GM19438 (cell line): ENCODE data around the gene DTD1.

ENCODE experiments used
- ATAC-seq: cut with Tn5 transposase; IDR thresholded peaks from one replicate; pipeline ENCODE4 v1.9.1; 2021; ENCODE audit warnings: low read depth; ENCODE audit not compliant: unreplicated experiment

Gene DTD1

DNA sequence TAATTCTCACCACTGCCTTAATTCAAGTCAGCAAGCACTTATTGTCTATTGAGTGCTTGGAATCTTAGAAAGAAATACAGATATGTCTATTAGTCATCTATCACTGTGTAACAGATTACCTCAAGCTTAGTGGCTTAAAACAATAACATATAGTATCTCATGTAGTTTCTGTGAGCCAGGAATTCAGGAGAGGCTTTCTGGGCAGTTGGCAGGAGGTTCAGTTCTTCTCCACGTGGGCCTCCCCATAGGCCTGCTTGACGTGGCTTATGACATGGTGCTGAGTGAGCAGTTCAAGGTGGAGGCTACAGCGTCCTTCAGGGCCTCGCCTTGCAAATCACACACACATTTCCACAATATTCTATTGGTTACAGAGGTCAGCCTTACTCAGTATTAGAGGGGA, 69.7 kb downstream of the DTD1 start:
- no peak for ATAC-seq

DNA sequence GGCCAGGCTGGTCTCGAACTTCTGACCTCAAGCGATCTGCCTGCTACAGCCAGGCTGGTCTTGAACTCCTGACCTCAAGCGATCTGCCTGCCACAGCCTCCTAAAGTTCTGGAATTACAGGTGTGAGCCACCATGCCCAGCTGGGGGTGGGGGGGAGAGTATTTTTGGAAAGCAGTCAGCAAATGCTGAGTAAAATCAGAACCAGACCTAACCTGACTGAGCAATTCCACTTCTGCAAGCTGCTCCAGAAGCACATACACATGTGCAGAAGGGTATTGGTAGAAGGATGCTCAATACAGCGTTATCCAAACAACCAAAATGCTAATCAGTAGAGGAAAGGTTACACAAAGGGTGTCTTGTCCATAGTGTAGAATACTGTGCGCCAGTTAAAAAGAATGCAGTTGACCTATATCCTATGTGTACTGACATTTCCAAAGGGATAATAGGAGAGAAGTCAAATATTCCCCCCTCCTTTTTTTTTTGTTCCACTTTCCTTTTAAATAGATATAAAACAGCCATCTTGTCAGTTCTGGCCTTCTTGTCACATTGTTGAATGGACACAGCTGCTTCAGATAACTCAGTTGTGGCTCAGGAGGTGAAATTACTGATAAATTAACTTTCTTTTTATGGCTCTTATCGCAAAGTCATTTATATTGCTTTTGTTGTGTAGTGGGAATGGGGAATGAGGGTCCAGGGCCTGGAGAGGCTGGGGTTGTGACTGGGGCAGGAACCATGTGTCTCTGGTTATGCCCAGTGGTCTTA, 74.6 kb downstream of the DTD1 start:
- no peak for ATAC-seq

DNA sequence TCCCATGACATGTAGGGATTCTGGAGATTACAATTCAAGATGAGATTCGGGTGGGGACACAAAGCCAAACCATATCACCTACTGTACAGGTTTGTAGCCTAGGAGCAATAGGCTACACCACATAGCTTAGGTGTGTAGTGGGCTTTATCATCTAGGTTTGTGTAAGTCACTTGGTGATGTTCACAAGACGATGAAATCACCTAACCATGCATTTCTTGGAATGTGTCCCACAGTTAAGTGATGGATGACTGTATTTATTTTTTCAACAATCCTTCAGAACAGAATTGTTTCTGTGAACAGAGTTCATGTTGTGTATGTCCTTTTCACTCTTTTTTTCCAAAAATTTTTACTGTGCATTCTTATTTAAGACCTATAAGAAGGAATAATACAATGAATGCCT, 76.1 kb downstream of the DTD1 start:
- no peak for ATAC-seq

DNA sequence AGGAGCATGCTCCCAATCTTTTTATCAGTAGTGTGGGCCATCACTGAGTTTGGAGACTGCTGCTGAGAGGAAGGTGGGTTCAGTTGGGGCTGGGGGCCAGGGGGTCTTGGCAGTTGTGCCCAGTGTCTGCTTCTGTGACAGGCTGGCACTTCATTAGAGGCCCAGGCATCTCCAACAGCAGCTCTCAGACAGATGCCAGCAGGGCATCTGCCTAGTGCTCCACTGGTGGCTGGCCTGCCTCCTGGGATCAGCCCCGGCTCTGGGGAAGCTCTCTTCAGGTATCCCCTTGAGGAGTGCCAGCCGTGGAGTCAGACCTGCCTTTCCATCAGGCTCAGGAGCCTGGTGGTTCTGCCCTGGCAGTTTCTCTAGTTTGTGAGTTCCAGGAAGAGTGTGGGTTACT, 77.3 kb downstream of the DTD1 start:
- no peak for ATAC-seq

DNA sequence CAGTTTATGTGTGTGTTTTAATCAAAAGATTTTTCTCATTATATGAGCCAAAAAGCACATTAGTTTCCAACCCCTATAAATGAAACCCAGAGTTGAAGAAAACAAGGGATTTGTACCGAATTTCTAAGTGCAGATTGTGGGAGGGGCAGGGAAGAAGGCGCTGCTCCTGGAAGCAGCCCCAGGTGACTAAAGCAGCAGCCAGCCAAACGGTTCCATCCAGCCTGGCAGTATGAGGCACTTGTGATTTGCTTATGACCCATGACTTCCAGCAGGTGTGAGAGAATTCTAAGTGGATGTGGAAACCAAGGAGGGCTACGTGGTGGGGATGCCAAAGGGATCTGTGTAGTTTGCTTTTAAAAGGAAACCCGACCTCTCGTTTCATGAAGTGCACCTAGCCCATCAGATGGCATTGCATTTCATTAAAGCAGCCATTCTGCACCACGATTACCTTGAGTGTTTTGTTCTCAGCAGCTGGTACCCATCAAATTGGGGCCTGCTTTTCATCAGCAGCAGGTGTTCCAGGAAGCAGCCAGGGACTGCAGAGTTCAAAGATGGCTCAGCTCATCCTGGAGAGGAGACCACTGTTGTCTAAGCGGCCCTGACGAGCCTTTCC, 79.1 kb downstream of the DTD1 start:
- no peak for ATAC-seq

DNA sequence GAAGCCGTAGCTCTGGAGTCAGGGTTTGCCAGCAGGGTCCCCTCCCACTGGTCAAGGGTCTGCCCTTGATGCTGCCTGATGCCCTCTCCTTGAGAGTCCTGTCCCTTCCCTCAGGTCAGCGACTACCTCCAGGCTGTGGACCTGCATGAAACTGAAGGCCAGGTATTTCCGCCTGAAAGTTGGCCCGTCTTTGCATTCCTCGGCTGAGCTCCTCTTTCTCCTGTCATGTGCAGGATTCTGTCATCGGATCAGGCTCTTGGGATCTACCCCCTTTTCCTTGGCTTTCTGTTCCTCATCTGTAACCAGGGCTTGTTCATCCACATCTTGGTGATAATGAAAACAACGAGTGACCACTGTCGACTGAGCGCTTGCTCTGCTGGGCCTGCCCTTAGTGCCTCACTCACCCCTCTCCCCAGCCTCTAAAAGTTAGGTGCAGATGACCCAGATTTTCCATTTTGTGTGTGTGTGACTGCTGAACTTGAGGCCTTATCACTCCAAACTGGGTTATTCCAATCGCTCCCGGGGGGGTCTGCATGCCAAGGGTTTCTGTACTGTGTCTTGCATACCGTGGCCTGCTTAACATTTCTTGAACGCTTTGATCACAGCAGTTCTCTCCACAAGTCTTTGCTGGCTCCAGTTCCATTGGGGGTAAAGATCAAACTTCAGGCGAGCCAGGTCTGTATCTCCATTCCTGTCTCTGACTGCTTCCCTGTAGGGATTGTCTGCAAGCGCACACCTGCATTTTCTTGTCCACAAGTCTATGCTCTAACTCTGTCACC, 81.6 kb downstream of the DTD1 start:
- ATAC-seq, result no peak

DNA sequence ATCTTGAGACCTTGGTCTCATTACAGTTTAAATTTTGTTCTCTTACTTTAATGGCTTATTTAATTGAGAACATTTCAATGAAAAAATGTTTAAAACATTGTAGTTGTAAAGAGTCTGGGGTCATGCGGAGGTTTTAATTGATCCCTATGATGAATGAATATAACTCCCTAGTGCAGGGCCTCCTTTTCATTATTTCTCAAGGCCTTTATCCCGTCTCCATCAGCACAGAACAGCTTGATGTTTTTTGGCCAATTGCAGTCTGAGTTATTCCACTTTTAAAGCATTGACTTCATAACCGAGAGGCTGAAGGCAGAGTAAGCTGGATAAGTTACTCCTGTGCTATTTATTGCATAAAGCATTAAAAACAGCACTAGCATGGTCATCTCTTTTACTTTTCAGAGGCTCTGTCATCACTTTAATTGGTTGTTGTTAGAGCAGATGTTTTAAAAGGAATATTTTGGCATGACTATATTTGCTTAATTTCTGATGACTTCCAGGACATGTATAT, 83.4 kb downstream of the DTD1 start:
- ATAC-seq, result no peak

DNA sequence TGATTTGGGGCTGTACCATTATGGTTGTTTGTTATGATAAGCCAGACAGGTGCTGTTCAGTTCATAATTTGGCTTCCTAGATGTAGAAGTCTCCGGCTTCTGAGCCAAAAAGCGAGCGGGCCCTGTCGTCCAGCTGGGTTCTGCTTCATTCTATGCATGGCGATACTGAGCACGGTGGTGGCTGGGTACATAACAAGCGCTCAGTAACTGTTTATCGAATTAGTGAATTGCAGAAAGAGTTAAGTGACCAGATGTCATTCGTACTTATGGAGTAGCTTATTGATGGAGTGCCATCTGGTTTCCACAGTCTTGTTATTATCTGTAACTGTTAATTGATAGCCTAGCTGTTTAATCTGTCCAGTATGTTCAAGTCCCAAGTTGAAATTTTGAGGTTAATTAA, 85.0 kb downstream of the DTD1 start:
- ATAC-seq, result no peak

DNA sequence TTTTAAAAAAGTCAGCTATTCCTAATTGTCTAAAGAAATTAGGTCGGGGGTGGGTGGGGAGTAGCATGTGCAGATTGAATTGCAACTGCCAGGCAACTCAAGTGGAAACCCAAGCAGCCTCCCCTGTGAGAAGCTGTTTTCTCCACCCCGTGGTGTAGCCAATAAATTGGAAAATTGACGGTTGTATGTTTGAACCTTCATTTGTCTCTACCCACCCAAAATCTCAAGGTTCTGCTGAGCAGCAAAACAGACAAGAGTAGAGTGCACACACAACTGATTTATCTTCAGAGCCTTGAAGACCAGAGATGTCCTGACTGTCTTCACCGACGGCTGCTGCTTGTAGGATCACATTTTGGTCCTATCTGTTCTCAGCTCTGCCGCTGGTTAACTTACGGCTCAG, 88.5 kb downstream of the DTD1 start:
- ATAC-seq, result no peak

DNA sequence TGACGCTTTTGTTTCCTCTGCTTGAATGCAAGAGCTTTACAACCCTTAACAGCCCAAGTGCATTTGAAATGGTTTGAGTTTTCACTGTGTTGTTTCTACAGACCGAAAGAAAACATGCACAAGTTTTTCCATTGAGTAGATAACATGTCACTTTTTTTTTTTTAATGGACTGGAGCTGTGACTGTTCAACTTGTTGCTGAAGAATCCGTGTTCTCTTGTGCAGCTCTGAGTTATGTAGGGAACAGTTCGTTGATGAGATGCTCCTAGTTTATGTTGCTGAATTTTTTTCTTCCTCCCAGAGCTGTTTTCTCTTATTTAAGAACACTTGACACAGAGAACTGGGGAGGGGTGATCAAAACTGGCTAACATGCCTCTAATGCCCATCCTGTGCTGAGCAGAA, 89.3 kb downstream of the DTD1 start:
- no peak for ATAC-seq

DNA sequence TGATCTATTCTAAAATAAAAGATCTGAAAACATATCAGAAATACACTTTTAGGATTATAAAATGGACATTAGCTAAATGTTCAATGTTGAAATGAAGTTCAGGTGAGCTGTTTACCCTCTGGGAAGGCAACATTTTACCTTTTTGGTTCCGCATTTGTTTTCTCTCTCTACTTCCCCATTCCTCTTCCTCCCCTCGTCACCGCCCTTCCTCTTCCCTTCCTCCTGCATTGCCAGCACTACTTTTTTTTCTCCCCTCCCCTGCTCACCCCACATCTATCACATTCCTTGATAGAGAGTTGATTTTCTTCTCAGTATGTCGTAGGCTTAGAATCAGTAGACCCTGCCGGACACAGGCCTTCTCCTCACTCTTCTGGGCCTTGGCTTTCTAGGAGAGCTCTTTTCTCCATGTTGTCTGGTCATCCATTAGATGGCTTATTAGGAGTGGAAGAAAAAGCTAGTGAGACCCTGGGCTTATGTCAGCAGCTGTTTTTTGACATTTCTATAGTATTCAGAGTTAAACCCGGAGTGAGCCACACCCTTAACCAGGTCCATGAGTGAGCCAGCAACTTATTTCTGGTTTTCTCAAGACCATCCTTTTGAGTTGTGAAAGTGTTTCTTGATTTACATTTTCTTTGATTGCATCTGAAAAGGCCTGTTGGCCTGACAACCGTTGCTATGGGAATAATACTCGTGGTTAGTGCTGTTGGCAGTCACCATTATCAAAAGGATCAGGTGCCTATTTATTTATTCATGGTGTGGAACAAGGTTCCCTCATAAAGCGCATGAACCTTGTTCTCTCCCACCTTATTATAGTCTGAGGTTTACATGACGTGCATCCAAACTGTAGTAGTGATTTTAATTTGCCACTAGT, 90.9 kb downstream of the DTD1 start:
- no peak for ATAC-seq

DNA sequence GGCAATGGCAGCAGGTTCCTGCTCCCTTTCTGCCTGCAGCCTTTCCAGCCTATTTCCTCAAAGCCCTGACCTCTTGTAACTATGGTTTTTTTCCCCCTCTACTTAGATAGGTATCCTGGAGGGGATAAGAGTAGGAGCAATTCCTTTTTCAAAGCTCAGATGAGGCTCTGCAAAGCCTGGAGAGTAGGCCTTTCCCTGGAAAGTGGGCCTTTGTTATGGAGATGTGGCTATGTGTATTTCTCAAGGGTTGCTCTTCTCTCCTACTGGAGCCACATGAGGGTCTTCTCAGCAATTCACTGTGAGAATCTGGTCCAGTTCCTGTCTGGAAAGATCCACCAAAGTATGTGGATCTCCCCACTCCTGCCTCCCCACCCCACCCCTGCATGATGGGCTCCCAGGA, 96.0 kb downstream of the DTD1 start:
- ATAC-seq, result no peak

DNA sequence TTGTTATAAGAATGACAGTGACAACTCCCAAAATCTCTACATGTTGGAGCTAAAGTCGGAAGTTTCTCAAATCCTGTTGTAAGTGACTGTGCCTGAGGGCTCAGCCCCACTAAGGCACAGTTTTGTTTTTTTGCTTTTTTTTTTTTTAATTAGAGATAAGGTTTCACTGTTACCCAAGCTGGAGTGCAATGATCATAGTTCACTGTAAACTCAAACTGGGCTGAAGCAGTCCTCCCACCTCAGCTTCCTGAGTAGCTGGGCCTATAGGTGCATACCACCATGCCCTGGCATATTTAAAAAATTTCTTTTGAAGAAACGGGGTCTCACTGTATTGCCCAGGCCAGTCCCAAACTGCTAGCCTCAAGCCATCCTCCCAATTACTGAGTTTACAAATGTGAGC, 96.9 kb downstream of the DTD1 start:
- ATAC-seq, result no peak

DNA sequence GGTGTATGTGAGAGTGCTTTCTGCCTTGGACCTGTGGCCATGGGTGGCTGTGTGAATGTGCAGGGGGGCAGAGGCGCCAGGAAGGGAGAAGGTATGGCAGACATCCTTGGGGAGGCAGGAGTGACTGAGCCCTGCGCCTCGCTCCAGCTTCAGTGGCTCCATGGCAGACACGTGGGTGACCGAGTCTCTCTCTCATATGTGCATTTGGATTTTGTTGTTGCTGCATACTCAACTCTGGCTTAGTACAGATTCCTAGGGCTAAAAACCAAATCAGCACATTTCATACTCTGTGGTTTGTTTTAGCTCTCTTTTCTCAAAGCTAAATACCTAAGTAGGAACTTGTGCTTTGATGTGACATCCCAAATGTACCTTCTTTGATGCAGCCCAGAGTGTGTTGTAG, 97.6 kb downstream of the DTD1 start:
- no peak for ATAC-seq

DNA sequence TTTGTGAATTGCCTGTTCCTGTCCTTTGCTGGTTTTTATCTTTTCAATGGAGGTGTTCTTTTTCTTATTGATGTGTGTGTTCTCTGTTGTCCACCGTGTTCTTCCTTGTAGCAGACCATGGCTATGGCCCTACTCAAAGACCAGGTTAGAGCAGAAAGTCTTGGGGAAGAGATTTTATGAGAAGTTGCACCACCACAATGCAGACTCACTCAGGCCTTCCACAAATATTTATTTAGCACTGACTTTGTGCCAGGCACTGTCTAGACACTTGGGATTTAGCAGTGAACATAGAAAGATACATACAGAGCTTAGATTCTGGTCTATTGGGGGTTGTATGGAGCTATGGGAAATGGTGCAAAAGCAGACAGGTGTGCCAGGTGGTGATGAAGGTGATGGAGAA, 98.8 kb downstream of the DTD1 start:
- no peak for ATAC-seq

DNA sequence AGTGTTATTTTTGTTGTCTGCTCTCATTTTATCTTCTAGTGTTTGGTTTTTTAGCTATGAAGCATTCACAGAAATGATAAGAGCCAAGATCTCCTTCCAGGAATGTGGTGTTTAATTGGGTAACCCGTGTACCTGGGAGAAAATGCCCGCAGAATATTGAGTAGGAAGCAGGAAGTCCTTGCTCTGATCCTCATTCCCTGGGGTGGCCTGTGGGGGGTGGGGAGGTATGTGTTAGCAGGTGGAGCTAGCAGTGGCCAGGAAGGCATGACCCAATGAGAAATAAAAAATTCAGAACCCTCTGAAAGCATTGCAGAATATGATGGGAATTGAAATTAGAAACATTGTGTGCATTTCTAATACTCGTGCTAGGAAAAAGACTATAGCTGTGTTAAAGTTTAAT, 100.8 kb downstream of the DTD1 start:
- ATAC-seq, result no peak

DNA sequence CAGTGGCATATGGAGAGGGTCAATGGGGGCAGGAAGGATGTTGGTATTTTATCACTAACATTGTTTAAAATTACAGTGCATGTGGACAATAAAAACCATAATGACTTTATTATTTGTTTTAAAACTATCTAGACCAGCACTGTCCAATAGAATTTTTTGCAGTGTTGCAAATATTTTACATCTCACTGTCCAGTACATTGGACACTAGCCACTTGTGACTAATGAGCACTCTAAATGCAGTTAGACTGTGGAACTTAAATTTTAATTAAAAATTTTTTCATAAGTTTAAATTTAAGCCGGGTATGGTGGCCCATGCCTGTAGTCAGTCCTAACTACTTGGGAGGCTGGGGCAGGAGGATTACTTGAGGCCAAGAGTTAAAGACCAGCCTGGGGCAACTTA, 101.7 kb downstream of the DTD1 start:
- no peak for ATAC-seq

DNA sequence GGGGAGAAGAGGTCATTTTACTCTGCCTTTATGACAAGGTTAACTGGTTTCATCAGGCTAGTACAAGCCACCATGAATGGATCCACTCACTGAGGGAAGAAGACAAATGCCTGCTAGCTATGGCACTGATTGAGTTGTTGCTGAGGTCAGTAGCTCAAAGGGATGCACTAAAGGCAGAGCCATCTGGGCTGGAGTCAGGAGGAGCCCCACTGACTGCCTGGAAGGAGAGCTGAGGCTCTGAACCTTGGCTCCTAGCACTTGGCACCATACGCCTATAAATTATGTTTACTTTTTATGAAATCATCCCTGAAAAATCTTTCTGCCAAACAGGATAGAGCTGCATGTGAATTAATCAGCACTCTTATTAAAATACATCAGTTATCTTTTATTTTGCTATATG, 104.6 kb downstream of the DTD1 start:
- no peak for ATAC-seq

DNA sequence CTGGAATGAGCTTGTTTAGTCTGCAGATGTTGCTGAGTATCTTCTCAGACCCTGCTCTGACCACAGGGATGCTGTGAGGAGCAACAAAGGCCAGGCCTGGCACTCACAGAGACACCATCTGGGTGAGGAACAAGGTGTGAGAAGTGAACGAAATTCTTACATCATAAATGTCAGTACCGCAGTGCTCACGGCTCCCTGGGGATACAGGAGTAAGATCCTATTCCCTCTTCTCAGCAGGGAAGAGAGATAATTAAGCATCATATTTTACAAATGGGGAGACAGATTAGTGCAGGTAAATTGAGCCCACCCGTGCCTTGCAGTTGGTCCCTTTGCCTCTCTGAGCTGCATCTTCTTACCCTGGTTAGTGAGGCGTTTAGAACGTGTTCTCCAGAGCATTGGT, 106.2 kb downstream of the DTD1 start:
- no peak for ATAC-seq

DNA sequence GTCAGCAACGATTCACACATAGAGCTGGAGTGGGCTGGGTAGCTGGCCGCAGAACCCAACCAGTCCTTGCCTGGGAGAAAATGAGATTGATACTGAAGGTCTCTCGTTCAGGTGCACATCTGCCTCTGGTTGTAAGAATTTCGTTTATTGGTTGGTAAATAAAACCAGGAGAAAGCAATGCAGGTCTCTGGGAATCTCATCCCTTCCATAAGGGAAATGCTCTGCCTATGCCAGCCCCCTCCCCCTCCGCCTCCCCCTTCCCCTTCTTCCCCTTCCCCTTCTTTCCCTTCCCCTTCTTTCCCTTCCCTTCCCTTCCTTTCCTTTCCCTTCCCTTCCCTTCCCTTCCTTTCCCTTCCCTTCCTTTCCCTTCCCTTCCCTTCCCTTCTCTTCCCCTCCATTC, 107.3 kb downstream of the DTD1 start:
- no peak for ATAC-seq
